ENCODE measurements around the gene AGPAT1. TPM values are rescaled to one million over a fixed set of nuclear protein-coding genes. Genes with fewer than 3 reads are reported as not detected.

The AGPAT1 gene
- total RNA-seq, 1 experiment from 2014 or later: 84.5 TPM

DNA sequence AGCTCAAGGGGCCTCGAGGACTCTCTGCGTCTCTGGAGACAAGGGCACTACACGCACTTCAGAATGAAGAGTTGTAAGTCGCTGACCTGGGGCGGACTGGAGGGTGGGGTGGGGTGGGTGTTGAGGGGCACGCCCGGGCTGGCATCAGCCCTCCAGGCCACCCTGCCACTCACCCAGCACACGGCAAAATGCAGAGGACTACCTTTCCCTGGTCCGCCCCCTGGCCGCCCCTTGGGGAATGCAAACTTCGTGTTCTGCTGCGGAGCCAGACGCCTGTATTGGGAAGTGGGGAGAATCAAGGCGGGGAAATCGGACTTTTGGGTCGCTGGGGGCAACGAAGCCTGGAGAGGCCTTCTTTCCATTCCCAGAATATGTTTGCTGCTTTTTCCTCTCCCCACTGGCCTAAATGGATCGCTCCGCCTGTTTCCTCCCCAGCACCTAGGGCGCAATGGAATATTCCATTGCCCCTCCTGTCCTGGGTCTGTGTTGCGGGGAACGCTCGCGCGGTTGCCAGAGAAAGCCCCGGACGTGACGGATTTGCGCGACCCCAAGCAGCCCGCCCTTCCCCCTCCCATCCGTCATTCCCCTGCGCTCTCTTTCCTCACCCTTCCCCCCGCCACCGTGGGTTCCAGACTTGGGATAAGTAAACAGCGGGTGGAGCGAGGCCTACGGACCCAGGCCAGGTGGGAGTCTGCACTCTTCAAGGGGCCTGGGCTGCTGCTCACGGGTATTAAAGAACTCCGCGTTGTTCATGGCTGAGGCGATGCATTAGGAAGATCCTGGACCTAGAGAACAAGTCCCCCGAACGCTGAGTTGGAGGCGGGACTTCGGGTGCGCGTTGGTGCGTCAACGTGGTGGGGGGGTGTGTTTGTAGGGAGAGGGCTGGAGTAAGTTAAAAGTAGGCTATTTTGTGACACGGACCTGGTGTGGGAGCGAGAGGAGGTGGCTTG, 22.0 kb downstream of the AGPAT1 start, which contains the start of gene PPT2:
Gene PPT2, plus strand, starts transcription at position 578 of the 950 bp plus-strand sequence. CDS start 454 bp downstream, outside the sequence.
- Mint-ChIP-seq H3K27me3 (ENCODE audit: low read depth) (peaks cover 39% of the 10 kb centered on the region), H3K4me3 (peak within 1 kb of the TSS; percentile 100), H3K4me1 (peaks cover 35% of the 10 kb centered on the region), H3K9me3 (no peaks in the 10 kb centered on the region), H3K27ac (peak within 1 kb of the TSS; percentile 99), H3K36me3 (peaks cover 26% of the 10 kb centered on the region)
- peak; percentile 54 for ATAC-seq
- ChIA-PET CTCF (interaction anchor here (0.5 to 3.3 kb wide), 21 partner anchors 8 to 650 kb away, joined by 3 to 20 read pairs (median 5); partner anchors contain the start of genes ATF6B, EGFL8, GPSM3 and PBX2), POLR2A (interaction anchor here (1.0 to 1.8 kb wide), 4 partner anchors 11 to 26 kb away, joined by 3 to 7 read pairs (median 4); partner anchors contain the start of gene ATF6B)
- peak; percentile 89 for DNase-seq (ENCODE audit: low spot score)
- 0 out of 2 replicates have a peak, but pooled peaks have one; percentile 39 for TF ChIP-seq SP1 (CRISPR knock-in tag; conservative IDR thresholded peaks at IDR 0.05)
- peak; percentile 18 for TF ChIP-seq ETV6 (CRISPR knock-in tag; IDR thresholded peaks at IDR 0.05)
- TF ChIP-seq HMGA2 (CRISPR knock-in tag; IDR thresholded peaks at IDR 0.05): no peak
- TF ChIP-seq, protein P1, sequence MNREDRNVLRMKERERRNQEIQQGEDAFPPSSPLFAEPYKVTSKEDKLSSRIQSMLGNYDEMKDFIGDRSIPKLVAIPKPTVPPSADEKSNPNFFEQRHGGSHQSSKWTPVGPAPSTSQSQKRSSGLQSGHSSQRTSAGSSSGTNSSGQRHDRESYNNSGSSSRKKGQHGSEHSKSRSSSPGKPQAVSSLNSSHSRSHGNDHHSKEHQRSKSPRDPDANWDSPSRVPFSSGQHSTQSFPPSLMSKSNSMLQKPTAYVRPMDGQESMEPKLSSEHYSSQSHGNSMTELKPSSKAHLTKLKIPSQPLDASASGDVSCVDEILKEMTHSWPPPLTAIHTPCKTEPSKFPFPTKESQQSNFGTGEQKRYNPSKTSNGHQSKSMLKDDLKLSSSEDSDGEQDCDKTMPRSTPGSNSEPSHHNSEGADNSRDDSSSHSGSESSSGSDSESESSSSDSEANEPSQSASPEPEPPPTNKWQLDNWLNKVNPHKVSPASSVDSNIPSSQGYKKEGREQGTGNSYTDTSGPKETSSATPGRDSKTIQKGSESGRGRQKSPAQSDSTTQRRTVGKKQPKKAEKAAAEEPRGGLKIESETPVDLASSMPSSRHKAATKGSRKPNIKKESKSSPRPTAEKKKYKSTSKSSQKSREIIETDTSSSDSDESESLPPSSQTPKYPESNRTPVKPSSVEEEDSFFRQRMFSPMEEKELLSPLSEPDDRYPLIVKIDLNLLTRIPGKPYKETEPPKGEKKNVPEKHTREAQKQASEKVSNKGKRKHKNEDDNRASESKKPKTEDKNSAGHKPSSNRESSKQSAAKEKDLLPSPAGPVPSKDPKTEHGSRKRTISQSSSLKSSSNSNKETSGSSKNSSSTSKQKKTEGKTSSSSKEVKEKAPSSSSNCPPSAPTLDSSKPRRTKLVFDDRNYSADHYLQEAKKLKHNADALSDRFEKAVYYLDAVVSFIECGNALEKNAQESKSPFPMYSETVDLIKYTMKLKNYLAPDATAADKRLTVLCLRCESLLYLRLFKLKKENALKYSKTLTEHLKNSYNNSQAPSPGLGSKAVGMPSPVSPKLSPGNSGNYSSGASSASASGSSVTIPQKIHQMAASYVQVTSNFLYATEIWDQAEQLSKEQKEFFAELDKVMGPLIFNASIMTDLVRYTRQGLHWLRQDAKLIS (CRISPR knock-in tag; IDR thresholded peaks at IDR 0.05; ENCODE audit: borderline replicate concordance): no peak
- TF ChIP-seq FOXK1 (CRISPR knock-in tag; IDR thresholded peaks at IDR 0.05): peak; percentile 67; the same call in 1 of the 2 replicates
- no peak for TF ChIP-seq FOXJ3 (CRISPR knock-in tag; IDR thresholded peaks at IDR 0.05; ENCODE audit: borderline replicate concordance)
- 0 out of 2 replicates have a peak, but pooled peaks have one; percentile 10 for TF ChIP-seq MYBL2 (CRISPR knock-in tag; IDR thresholded peaks at IDR 0.05)
- no peak for TF ChIP-seq CREB1 (CRISPR knock-in tag; IDR thresholded peaks at IDR 0.05)
- TF ChIP-seq, protein P2, sequence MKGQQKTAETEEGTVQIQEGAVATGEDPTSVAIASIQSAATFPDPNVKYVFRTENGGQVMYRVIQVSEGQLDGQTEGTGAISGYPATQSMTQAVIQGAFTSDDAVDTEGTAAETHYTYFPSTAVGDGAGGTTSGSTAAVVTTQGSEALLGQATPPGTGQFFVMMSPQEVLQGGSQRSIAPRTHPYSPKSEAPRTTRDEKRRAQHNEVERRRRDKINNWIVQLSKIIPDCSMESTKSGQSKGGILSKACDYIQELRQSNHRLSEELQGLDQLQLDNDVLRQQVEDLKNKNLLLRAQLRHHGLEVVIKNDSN (CRISPR knock-in tag; IDR thresholded peaks at IDR 0.05): no peak
- TF ChIP-seq CBFB (CRISPR knock-in tag; IDR thresholded peaks at IDR 0.05; ENCODE audit: low read depth): no peak
- TF ChIP-seq, protein P3, sequence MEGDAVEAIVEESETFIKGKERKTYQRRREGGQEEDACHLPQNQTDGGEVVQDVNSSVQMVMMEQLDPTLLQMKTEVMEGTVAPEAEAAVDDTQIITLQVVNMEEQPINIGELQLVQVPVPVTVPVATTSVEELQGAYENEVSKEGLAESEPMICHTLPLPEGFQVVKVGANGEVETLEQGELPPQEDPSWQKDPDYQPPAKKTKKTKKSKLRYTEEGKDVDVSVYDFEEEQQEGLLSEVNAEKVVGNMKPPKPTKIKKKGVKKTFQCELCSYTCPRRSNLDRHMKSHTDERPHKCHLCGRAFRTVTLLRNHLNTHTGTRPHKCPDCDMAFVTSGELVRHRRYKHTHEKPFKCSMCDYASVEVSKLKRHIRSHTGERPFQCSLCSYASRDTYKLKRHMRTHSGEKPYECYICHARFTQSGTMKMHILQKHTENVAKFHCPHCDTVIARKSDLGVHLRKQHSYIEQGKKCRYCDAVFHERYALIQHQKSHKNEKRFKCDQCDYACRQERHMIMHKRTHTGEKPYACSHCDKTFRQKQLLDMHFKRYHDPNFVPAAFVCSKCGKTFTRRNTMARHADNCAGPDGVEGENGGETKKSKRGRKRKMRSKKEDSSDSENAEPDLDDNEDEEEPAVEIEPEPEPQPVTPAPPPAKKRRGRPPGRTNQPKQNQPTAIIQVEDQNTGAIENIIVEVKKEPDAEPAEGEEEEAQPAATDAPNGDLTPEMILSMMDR (IDR thresholded peaks at IDR 0.05): no peak
- TF ChIP-seq, protein P4, sequence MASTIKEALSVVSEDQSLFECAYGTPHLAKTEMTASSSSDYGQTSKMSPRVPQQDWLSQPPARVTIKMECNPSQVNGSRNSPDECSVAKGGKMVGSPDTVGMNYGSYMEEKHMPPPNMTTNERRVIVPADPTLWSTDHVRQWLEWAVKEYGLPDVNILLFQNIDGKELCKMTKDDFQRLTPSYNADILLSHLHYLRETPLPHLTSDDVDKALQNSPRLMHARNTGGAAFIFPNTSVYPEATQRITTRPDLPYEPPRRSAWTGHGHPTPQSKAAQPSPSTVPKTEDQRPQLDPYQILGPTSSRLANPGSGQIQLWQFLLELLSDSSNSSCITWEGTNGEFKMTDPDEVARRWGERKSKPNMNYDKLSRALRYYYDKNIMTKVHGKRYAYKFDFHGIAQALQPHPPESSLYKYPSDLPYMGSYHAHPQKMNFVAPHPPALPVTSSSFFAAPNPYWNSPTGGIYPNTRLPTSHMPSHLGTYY (CRISPR knock-in tag; IDR thresholded peaks at IDR 0.05): no peak
- TF ChIP-seq, protein P5, sequence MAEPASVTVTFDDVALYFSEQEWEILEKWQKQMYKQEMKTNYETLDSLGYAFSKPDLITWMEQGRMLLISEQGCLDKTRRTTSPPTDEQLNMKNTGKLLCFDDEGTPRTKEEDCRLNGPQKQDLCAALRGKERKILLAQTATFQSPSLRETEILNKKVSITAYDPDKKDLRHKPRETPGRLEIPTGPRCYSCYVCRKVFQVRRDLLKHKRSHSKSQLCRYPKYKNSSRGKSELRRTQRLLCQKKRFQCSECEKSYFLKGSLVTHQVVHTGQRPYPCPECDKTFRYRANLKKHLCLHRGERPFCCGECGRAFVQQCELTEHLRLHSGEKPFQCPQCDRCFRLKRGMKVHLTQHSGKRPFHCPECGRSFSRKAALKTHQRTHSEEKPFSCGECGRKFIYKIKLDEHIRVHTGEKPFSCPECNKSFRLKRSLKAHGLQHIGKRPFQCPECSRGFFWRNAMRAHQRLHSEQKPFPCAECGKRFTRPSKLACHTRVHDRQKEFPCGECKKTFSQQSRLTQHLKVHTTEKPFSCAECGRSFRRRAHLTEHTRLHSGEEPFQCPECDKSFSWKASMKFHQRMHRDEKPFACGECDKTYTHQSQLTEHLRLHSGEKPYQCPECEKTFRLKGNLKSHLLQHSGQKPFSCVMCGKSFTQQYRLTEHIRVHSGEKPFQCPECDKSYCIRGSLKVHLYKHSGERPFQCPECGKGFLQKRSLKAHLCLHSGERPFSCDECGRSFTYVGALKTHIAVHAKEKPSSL (CRISPR knock-in tag; conservative IDR thresholded peaks at IDR 0.05): no peak
- TF ChIP-seq, protein P6, sequence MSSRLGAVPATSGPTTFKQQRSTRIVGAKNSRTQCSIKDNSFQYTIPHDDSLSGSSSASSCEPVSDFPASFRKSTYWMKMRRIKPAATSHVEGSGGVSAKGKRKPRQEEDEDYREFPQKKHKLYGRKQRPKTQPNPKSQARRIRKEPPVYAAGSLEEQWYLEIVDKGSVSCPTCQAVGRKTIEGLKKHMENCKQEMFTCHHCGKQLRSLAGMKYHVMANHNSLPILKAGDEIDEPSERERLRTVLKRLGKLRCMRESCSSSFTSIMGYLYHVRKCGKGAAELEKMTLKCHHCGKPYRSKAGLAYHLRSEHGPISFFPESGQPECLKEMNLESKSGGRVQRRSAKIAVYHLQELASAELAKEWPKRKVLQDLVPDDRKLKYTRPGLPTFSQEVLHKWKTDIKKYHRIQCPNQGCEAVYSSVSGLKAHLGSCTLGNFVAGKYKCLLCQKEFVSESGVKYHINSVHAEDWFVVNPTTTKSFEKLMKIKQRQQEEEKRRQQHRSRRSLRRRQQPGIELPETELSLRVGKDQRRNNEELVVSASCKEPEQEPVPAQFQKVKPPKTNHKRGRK (CRISPR knock-in tag; IDR thresholded peaks at IDR 0.05; ENCODE audit: borderline replicate concordance): no peak
- 0 out of 2 replicates have a peak, but pooled peaks have one; percentile 5 for TF ChIP-seq NFYB (CRISPR knock-in tag; conservative IDR thresholded peaks at IDR 0.05; ENCODE audit: low read depth)
- TF ChIP-seq, protein P7, sequence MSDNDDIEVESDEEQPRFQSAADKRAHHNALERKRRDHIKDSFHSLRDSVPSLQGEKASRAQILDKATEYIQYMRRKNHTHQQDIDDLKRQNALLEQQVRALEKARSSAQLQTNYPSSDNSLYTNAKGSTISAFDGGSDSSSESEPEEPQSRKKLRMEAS (CRISPR knock-in tag; IDR thresholded peaks at IDR 0.05): peak; percentile 64
- TF ChIP-seq RORB (CRISPR knock-in tag; IDR thresholded peaks at IDR 0.05): no peak
- TF ChIP-seq, protein P8, sequence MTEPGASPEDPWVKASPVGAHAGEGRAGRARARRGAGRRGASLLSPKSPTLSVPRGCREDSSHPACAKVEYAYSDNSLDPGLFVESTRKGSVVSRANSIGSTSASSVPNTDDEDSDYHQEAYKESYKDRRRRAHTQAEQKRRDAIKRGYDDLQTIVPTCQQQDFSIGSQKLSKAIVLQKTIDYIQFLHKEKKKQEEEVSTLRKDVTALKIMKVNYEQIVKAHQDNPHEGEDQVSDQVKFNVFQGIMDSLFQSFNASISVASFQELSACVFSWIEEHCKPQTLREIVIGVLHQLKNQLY (CRISPR knock-in tag; IDR thresholded peaks at IDR 0.05): no peak
- TF ChIP-seq, protein P9, sequence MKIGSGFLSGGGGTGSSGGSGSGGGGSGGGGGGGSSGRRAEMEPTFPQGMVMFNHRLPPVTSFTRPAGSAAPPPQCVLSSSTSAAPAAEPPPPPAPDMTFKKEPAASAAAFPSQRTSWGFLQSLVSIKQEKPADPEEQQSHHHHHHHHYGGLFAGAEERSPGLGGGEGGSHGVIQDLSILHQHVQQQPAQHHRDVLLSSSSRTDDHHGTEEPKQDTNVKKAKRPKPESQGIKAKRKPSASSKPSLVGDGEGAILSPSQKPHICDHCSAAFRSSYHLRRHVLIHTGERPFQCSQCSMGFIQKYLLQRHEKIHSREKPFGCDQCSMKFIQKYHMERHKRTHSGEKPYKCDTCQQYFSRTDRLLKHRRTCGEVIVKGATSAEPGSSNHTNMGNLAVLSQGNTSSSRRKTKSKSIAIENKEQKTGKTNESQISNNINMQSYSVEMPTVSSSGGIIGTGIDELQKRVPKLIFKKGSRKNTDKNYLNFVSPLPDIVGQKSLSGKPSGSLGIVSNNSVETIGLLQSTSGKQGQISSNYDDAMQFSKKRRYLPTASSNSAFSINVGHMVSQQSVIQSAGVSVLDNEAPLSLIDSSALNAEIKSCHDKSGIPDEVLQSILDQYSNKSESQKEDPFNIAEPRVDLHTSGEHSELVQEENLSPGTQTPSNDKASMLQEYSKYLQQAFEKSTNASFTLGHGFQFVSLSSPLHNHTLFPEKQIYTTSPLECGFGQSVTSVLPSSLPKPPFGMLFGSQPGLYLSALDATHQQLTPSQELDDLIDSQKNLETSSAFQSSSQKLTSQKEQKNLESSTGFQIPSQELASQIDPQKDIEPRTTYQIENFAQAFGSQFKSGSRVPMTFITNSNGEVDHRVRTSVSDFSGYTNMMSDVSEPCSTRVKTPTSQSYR (CRISPR knock-in tag; IDR thresholded peaks at IDR 0.05): peak; percentile 97

Measured in WTC11 (cell line).